Endodermal cell (in vitro differentiated cells): Measurements from ENCODE around the gene SPNS1. TPM values are rescaled to one million over a fixed set of nuclear protein-coding genes. Genes with fewer than 3 reads are reported as not detected.

ENCODE experiments used
- DNase-seq: peaks from one replicate; pipeline ENCODE4 v3.0.0-alpha.2; 2017
- H3K27ac ChIP-seq: 2 replicates; pipeline ENCODE4 v1.5.1; 2013; ENCODE audit warnings: mild to moderate bottlenecking, low read depth, low read length, moderate library complexity
- H3K27me3 ChIP-seq: 2 replicates; pipeline ENCODE4 v1.6.1; 2013; ENCODE audit warnings: mild to moderate bottlenecking, low read length, moderate library complexity; ENCODE audit not compliant: insufficient read depth, control insufficient read depth, poor library complexity, severe bottlenecking
- H3K36me3 ChIP-seq: 2 replicates; pipeline ENCODE4 v1.7.0; 2013; ENCODE audit warnings: mild to moderate bottlenecking, low read length, moderate library complexity; ENCODE audit not compliant: control insufficient read depth, insufficient read depth
- H3K4me1 ChIP-seq: one replicate; pipeline ENCODE4 v1.7.0; 2013; ENCODE audit warnings: low read length; ENCODE audit not compliant: control insufficient read depth, insufficient read depth
- H3K4me3 ChIP-seq: 2 replicates; pipeline ENCODE4 v1.5.1; 2013; ENCODE audit warnings: mild to moderate bottlenecking, low read length, moderate library complexity
- H3K9ac ChIP-seq: 2 replicates; pipeline ENCODE4 v1.6.1; 2013; ENCODE audit warnings: mild to moderate bottlenecking, low read length, moderate library complexity; ENCODE audit not compliant: poor library complexity, severe bottlenecking; ENCODE audit errors: extremely low read depth
- H3K9me3 ChIP-seq: 2 replicates; pipeline ENCODE4 v1.6.1; 2013; ENCODE audit warnings: mild to moderate bottlenecking, low read length, moderate library complexity; ENCODE audit not compliant: control insufficient read depth
- H3K27ac Mint-ChIP-seq: 2 replicates; pipeline ENCODE4 v1.8.0; 2020; ENCODE audit warnings: mixed read lengths
- H3K27me3 Mint-ChIP-seq: 2 replicates; pipeline ENCODE4 v1.8.0; 2021; ENCODE audit warnings: mild to moderate bottlenecking, mixed read lengths; ENCODE audit not compliant: insufficient read depth
- H3K36me3 Mint-ChIP-seq: 2 replicates; pipeline ENCODE4 v1.8.0; 2020; ENCODE audit warnings: low read depth, mixed read lengths
- H3K4me1 Mint-ChIP-seq: 2 replicates; pipeline ENCODE4 v1.8.0; 2020; ENCODE audit warnings: mixed read lengths
- H3K4me3 Mint-ChIP-seq: 2 replicates; pipeline ENCODE4 v1.8.0; 2020; ENCODE audit warnings: mild to moderate bottlenecking, moderate library complexity, mixed read lengths
- H3K9me3 Mint-ChIP-seq: 2 replicates; pipeline ENCODE4 v1.8.0; 2020; ENCODE audit warnings: mild to moderate bottlenecking, mixed read lengths
- WGBS, 2 experiments: methylation state at CpG; one replicate each; pipeline versions ENCODE4 v1.1.5 to v1.1.7; 2013; ENCODE audit warnings: missing lambda C conversion rate in 2 of 2, mixed read lengths in 1 of 2; ENCODE audit not compliant: insufficient coverage in 1 of 2, insufficient read length in 1 of 2; 5-methylcytosine and 5-hydroxymethylcytosine counted together
- total RNA-seq, 2 donors: library from RNA; stranded (reverse); fragmentation: NEBNext Ultra II Directional in 1 of 2; extraction: Animal tissue kit (Norgen Biotek cat#: 25700) in 1 of 2; gene quantifications; 2 replicates in 1 of 2; 3 replicates in 1 of 2; pipeline ENCODE4 v1.2.1, GENCODE V29; 2021
- TF ChIP-seq, protein P1 (sequence below): fragments of 200-600 bp; sonication (generic); conservative IDR thresholded peaks from 2 replicates; pipeline ENCODE4 v1.5.0; 2021; ENCODE audit warnings: antibody characterized with exemption, mild to moderate bottlenecking

The SPNS1 gene
- total RNA-seq, 2 donors from 2014 or later, result 54.9 to 55.2 TPM

DNA sequence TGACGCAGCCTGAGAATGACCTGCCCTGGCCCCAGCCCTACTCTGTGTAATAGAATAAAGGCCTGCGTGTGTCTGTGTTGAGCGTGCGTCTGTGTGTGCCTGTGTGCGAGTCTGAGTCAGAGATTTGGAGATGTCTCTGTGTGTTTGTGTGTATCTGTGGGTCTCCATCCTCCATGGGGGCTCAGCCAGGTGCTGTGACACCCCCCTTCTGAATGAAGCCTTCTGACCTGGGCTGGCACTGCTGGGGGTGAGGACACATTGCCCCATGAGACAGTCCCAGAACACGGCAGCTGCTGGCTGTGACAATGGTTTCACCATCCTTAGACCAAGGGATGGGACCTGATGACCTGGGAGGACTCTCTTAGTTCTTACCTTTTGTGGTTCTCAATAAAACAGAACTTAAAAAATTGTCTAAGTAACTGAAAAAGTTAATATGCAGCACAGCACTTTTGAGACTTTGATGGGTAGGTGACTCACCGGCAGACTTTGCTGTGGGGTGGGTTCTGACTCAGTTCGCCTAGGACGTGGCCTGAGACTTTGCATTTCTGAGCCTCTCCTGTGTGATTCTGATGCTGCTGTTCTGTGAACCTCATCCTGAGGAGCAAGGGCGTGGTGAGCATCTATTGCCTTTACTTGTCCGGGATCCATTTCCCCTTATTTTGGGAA is 15.9 kb downstream of the SPNS1 start:
- TF ChIP-seq, protein P1, sequence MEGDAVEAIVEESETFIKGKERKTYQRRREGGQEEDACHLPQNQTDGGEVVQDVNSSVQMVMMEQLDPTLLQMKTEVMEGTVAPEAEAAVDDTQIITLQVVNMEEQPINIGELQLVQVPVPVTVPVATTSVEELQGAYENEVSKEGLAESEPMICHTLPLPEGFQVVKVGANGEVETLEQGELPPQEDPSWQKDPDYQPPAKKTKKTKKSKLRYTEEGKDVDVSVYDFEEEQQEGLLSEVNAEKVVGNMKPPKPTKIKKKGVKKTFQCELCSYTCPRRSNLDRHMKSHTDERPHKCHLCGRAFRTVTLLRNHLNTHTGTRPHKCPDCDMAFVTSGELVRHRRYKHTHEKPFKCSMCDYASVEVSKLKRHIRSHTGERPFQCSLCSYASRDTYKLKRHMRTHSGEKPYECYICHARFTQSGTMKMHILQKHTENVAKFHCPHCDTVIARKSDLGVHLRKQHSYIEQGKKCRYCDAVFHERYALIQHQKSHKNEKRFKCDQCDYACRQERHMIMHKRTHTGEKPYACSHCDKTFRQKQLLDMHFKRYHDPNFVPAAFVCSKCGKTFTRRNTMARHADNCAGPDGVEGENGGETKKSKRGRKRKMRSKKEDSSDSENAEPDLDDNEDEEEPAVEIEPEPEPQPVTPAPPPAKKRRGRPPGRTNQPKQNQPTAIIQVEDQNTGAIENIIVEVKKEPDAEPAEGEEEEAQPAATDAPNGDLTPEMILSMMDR, result no peak
- Mint-ChIP-seq H3K4me1 (no peaks in the 10 kb centered on the region), H3K4me3 (no peak overlapping the region), H3K27ac (peak overlapping the region; percentile 21), H3K9me3 (peaks cover 5% of the 10 kb centered on the region), H3K36me3 (peaks cover 28% of the 10 kb centered on the region), H3K27me3 (no peaks in the 10 kb centered on the region)
- Histone ChIP-seq H3K4me3 (no peak overlapping the region), H3K27ac (no peak overlapping the region), H3K4me1 (no peaks in the 10 kb centered on the region), H3K27me3 (no peaks in the 10 kb centered on the region), H3K9ac (no peak overlapping the region), H3K36me3 (peaks cover 6% of the 10 kb centered on the region), H3K9me3 (no peaks in the 10 kb centered on the region)
- no peak for DNase-seq
- 96 to 97% methylated on average over 7 to 11 of the region's 11 CpGs for WGBS, 2 experiments

DNA sequence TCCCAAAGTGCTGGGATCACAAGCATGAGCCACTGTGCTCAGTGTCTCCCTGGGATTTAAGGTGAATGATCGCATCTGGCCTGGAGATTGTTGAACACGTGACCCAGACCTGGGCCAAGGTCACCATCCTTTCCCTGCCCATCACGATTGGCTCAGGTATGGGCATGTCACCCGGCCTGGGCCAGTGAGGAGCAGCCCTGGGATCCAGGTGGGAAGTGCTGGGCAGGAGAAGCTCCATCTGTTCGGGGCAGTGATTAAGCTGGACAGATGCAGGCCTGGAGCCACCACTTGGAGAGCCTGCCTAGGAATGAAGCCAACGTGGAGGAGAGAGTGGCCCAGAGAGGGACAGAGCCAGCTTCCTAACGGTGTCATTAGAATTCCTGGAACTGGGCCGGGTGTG is 17.1 kb downstream of the SPNS1 start:
- H3K27ac ChIP-seq, result no peak overlapping the region
- TF ChIP-seq, protein P1, result no peak
- H3K9ac ChIP-seq, result no peak overlapping the region
- no peaks in the 10 kb centered on the region for H3K27me3 ChIP-seq
- no peak overlapping the region for H3K27ac Mint-ChIP-seq
- H3K36me3 Mint-ChIP-seq, result peaks cover 21% of the 10 kb centered on the region
- 91 to 100% methylated on average over 5 to 8 of the region's 8 CpGs for WGBS, 2 experiments
- no peak overlapping the region for H3K4me3 Mint-ChIP-seq
- no peaks in the 10 kb centered on the region for H3K27me3 Mint-ChIP-seq
- H3K4me3 ChIP-seq, result no peak overlapping the region
- peaks cover 5% of the 10 kb centered on the region for H3K9me3 Mint-ChIP-seq
- H3K4me1 ChIP-seq, result no peaks in the 10 kb centered on the region
- H3K36me3 ChIP-seq, result peaks cover under 1% of the 10 kb centered on the region
- no peaks in the 10 kb centered on the region for H3K9me3 ChIP-seq
- DNase-seq, result no peak
- no peaks in the 10 kb centered on the region for H3K4me1 Mint-ChIP-seq

DNA sequence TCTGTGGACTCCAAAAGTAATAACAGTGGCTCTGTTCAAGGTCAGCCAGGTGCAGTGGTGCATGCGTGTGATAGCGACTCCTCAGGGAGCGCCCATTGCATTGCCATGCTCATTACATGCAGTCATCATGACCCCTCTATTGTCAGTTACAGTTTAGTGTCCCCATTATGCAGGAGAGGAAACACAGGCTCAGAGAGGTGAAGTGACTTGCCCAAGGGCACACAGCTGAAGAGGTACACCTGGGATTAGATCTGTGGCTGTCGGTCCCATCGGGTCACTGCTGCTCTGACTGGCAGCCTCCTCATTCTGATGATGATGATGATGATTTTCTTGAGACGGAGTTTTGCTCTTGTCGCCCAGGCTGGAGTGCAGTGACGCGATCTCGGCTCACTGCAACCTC is 17.9 kb downstream of the SPNS1 start:
- Histone ChIP-seq H3K4me3 (no peak overlapping the region), H3K9ac (no peak overlapping the region), H3K4me1 (no peaks in the 10 kb centered on the region), H3K9me3 (no peaks in the 10 kb centered on the region), H3K27me3 (no peaks in the 10 kb centered on the region), H3K27ac (no peak overlapping the region), H3K36me3 (no peaks in the 10 kb centered on the region)
- Mint-ChIP-seq H3K9me3 (no peaks in the 10 kb centered on the region), H3K27ac (no peak overlapping the region), H3K36me3 (peaks cover 15% of the 10 kb centered on the region), H3K4me3 (no peak overlapping the region), H3K27me3 (no peaks in the 10 kb centered on the region), H3K4me1 (no peaks in the 10 kb centered on the region)
- TF ChIP-seq, protein P1, result no peak
- 95 to 100% methylated on average over 5 to 10 of the region's 10 CpGs for WGBS, 2 experiments
- DNase-seq, result no peak
